ENCODE data around the gene DCDC2. TPM values are rescaled to one million over a fixed set of nuclear protein-coding genes. Genes with fewer than 3 reads are reported as not detected.

The DCDC2 gene
- total and polyA plus RNA-seq, 2 donors from 2014 or later: 22.1 to 110 TPM

DNA sequence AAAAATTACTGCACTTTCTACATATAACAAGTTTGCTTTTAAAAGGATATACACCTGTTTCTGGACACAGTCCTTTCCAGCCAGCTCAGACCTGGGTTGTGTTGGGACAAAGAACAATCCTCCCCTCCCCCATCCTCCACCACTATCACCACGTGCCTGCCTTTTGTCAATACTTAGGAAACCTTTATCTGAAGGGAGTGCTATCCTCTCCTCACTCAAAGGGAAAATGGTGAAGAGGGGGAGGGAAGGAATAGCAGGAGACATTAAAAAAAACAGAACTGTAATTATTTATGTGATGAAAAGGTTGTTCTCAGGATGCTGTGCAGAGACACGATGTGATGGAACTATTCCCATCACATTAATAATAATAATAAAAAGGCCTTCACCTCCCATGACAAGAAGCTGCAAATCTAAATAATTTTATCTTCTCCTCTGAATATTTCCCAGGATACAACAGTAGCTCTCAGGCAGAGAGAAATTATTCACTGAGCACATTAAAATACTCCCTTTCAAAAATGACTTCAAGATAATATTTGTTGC is 126.4 kb downstream of the DCDC2 start:
- Histone ChIP-seq H3K27me3 (ENCODE audit: control insufficient read depth, insufficient read depth, low read length) (no peaks in the 10 kb centered on the region), H3K9me3 (ENCODE audit: control insufficient read depth in 2 of 3, insufficient read depth in 1 of 3, low read length in 3 of 3) (no peaks in the 10 kb centered on the region), H3K4me1 (ENCODE audit: control insufficient read depth in 2 of 3, insufficient read depth in 2 of 3, low read depth in 1 of 3, low read length in 3 of 3) (no peaks in the 10 kb centered on the region), H3K27ac (ENCODE audit: low read depth in 2 of 2, low read length in 2 of 2) (no peak overlapping the region), H3K36me3 (ENCODE audit: control insufficient read depth in 2 of 3, insufficient read depth in 3 of 3, low read length in 3 of 3) (no peaks in the 10 kb centered on the region), H3K9ac (ENCODE audit: low read length in 3 of 3) (no peak overlapping the region), H3K4me3 (ENCODE audit: low read length in 3 of 3) (no peak overlapping the region)
- DNase-seq (no peak), FAIRE-seq (no peak)
- intact Hi-C loops (cut with DNase I): no loop called here
- no peak for TF ChIP-seq CTCF (IDR thresholded peaks at IDR 0.05; ENCODE audit: borderline replicate concordance, extremely low read depth, insufficient read depth)

DNA sequence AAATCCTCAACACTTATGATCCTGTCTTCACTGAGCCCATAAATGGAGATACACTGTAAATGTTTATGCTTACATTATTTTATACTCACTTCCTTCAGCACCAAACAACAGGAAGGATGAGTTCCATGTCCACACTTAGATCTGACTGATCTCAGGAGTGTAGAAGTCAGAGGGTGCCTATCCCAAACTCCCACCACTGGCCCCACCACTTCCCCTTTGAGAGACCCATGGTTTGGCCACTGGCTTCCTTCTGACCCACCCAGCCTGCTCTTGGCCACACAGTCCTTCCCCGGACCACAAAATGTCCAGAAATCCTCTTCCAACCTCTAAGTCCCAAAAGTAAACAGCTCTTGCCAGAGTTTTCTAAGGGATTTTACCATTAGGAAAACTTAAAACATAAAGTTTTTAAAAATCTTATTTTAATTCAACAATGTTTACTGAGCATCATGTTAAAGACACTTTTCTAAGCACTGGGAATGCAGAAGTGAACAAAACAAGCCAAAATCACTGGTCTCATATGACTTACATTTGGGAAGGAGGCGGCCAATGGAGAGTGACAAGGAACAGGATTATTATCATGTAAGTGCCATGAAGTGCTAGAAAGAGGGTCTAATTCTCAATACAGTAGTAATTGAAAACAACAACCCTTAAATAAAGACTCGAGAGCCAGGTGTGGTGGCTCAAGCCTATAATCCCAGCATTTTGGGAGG is 128.0 kb downstream of the DCDC2 start:
- Histone ChIP-seq H3K27ac (ENCODE audit: low read depth in 2 of 2, low read length in 2 of 2) (no peak overlapping the region), H3K9ac (ENCODE audit: low read length in 3 of 3) (no peak overlapping the region), H3K9me3 (ENCODE audit: control insufficient read depth in 2 of 3, insufficient read depth in 1 of 3, low read length in 3 of 3) (no peaks in the 10 kb centered on the region), H3K27me3 (ENCODE audit: control insufficient read depth, insufficient read depth, low read length) (no peaks in the 10 kb centered on the region), H3K4me3 (ENCODE audit: low read length in 3 of 3) (no peak overlapping the region), H3K4me1 (ENCODE audit: control insufficient read depth in 2 of 3, insufficient read depth in 2 of 3, low read depth in 1 of 3, low read length in 3 of 3) (no peaks in the 10 kb centered on the region), H3K36me3 (ENCODE audit: control insufficient read depth in 2 of 3, insufficient read depth in 3 of 3, low read length in 3 of 3) (no peaks in the 10 kb centered on the region)
- TF ChIP-seq CTCF (IDR thresholded peaks at IDR 0.05; ENCODE audit: borderline replicate concordance, extremely low read depth, insufficient read depth): no peak
- DNase-seq (no peak), FAIRE-seq (no peak)
- intact Hi-C loops (cut with DNase I): no loop called here

DNA sequence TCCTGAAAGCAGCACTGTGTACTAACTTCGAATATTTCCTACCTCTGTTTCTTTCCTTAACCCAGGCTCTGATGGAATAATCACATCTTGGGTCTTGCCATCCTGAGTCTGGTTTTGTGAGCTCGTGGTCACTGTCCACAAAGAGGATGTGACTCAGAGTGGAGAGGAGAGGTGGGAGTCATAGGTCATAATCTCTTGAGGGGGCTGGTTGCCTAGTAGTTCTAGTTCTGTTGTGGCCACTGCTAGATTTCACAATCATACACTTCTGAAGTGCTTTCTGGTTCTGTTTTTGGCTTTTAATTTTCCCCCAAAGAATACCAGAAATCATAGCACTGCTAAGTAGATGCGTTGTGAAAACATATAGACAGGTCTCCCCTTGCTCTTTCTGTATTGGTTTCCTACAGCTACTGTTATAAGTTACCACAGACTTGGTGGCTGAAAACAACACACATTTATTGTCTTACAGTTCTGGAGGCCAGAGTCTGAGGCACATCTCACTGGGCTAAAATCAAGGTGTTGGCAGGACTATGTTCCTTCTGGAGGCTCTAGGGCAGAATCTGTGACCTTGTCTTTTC is 129.1 kb downstream of the DCDC2 start:
- H3K4me3 ChIP-seq (ENCODE audit: low read length in 3 of 3): no peak overlapping the region
- TF ChIP-seq CTCF (IDR thresholded peaks at IDR 0.05; ENCODE audit: borderline replicate concordance, extremely low read depth, insufficient read depth): no peak
- FAIRE-seq (no peak), DNase-seq (no peak)
- intact Hi-C loops (cut with DNase I): no loop called here
- H3K27me3 ChIP-seq (ENCODE audit: control insufficient read depth, insufficient read depth, low read length): no peaks in the 10 kb centered on the region
- H3K9ac ChIP-seq (ENCODE audit: low read length in 3 of 3): no peak overlapping the region
- no peaks in the 10 kb centered on the region for H3K4me1 ChIP-seq (ENCODE audit: control insufficient read depth in 2 of 3, insufficient read depth in 2 of 3, low read depth in 1 of 3, low read length in 3 of 3)
- H3K36me3 ChIP-seq (ENCODE audit: control insufficient read depth in 2 of 3, insufficient read depth in 3 of 3, low read length in 3 of 3): no peaks in the 10 kb centered on the region
- no peaks in the 10 kb centered on the region for H3K9me3 ChIP-seq (ENCODE audit: control insufficient read depth in 2 of 3, insufficient read depth in 1 of 3, low read length in 3 of 3)
- no peak overlapping the region for H3K27ac ChIP-seq (ENCODE audit: low read depth in 2 of 2, low read length in 2 of 2)

Measured in kidney (tissue), 14 donors.